K562 (cell line): ENCODE measurements around the gene CEP89. TPM values are rescaled to one million over a fixed set of nuclear protein-coding genes. Genes with fewer than 3 reads are reported as not detected.

ENCODE experiments used
- BRD9 ChIP-seq: fragments of 450-650 bp; IDR thresholded peaks from 2 replicates; pipeline ENCODE4 v1.6.1; 2018; ENCODE audit warnings: low read depth; ENCODE audit not compliant: partially characterized antibody
- CCAR2 ChIP-seq: fragments of 200-400 bp; formaldehyde crosslinking; IDR thresholded peaks from 2 replicates; pipeline ENCODE4 v1.6.1; 2017; ENCODE audit warnings: mild to moderate bottlenecking, low read depth, low read length
- HDAC2 ChIP-seq: fragments of 450-650 bp; IDR thresholded peaks from 2 replicates; pipeline ENCODE4 v1.6.1; 2016; ENCODE audit warnings: mild to moderate bottlenecking
- MYNN ChIP-seq, 2 experiments: sonication (generic); formaldehyde crosslinking in 1 of 2; IDR thresholded peaks; 2 replicates each; pipeline versions ENCODE4 v1.5.0 to v1.6.1; 2016 to 2020; ENCODE audit warnings: antibody characterized with exemption in 1 of 2, missing genetic modification reagents in 1 of 2
- NR4A1 ChIP-seq, 2 experiments: fragments of 250-450 bp in 1 of 2; fragments of 450-650 bp in 1 of 2; sonication (Bioruptor Pico) in 1 of 2; IDR thresholded peaks; 2 replicates each; pipeline versions ENCODE4 v1.4.0 to v1.6.1; 2016 to 2020; ENCODE audit warnings: mild to moderate bottlenecking in 2 of 2, missing compliant biosample characterization in 1 of 2, missing genetic modification characterization in 1 of 2, moderate library complexity in 1 of 2
- PHTF2 ChIP-seq: fragments of 250-450 bp; sonication (Bioruptor Pico); IDR thresholded peaks from 2 replicates; pipeline ENCODE4 v1.5.0; 2021; ENCODE audit warnings: mild to moderate bottlenecking
- RBFOX2 ChIP-seq: fragments of 200-400 bp; formaldehyde crosslinking; IDR thresholded peaks from 2 replicates; pipeline ENCODE4 v1.6.1; 2017; ENCODE audit warnings: low read depth, mild to moderate bottlenecking, low read length, moderate library complexity
- SRSF3 ChIP-seq: fragments of 200-400 bp; formaldehyde crosslinking; IDR thresholded peaks from 2 replicates; pipeline ENCODE4 v1.6.1; 2016; ENCODE audit warnings: mild to moderate bottlenecking, low read length, moderate library complexity; ENCODE audit not compliant: insufficient read depth
- TEAD1 ChIP-seq, 2 experiments: fragments of 450-650 bp in 1 of 2; sonication (generic) in 1 of 2; formaldehyde crosslinking; IDR thresholded peaks; 2 replicates each; pipeline versions ENCODE4 v1.4.0 to v1.8.0; 2020 to 2022; ENCODE audit warnings: mild to moderate bottlenecking in 2 of 2, missing genetic modification reagents in 1 of 2
- ZNF165 ChIP-seq: fragments of 250-450 bp; sonication (Bioruptor Pico); IDR thresholded peaks from 2 replicates; pipeline ENCODE4 v1.4.0; 2020; ENCODE audit warnings: borderline replicate concordance
- ZNF175 ChIP-seq: fragments of 200-800 bp; sonication (Bioruptor generic); IDR thresholded peaks from 2 replicates; pipeline ENCODE4 v1.6.1; 2016; ENCODE audit warnings: low read depth, mild to moderate bottlenecking, missing genetic modification characterization, missing compliant biosample characterization
- ZNF212 ChIP-seq: fragments of 450-650 bp; formaldehyde crosslinking; IDR thresholded peaks from 2 replicates; pipeline ENCODE4 v1.4.0; 2020; ENCODE audit warnings: mild to moderate bottlenecking
- ZNF707 ChIP-seq: fragments of 250-450 bp; sonication (Bioruptor Pico); conservative IDR thresholded peaks from 2 replicates; pipeline ENCODE4 v1.8.0; 2022; ENCODE audit warnings: inconsistent platforms, mild to moderate bottlenecking, moderate library complexity
- polyA plus RNA-seq, 8 experiments: library from polyadenylated mRNA; depleted of rRNA in 4 of 8; stranded (reverse) in 5 of 8; unstranded in 3 of 8; fragments of >200 nt; fragmentation: Nextera tagmentation in 2 of 8; fragmentation: Illumina TruSeq in 1 of 8; extraction: Ambion mirVana in 2 of 8; extraction: Trizol in 1 of 8; gene quantifications; 2 replicates each; pipeline versions ENCODE4 v1.2.1 to v1.2.3, GENCODE V29; 2011 to 2014; ENCODE audit warnings: inconsistent platforms in 1 of 8, missing spikeins in 1 of 8
- total RNA-seq, 7 experiments: library from RNA; depleted of rRNA in 6 of 7; stranded (reverse); fragments of >200 nt in 6 of 7; fragmentation: Illumina TruSeq in 2 of 7; extraction: Trizol in 2 of 7; gene quantifications; 2 replicates each; pipeline versions ENCODE4 v1.2.1 to v1.2.3, GENCODE V29; 2011 to 2021; ENCODE audit warnings: low replicate concordance in 1 of 7
- TF ChIP-seq, protein P1 (sequence below): fragments of 250-450 bp; sonication (Bioruptor Pico); IDR thresholded peaks from 2 replicates; pipeline ENCODE4 v1.8.0; 2022; ENCODE audit warnings: moderate library complexity, mild to moderate bottlenecking, inconsistent platforms
- TF ChIP-seq, protein P2 (sequence below): sonication (generic); formaldehyde crosslinking; IDR thresholded peaks from 2 replicates; pipeline ENCODE4 v1.8.0; 2023; ENCODE audit warnings: missing genetic modification reagents, mild to moderate bottlenecking, borderline replicate concordance
- TF ChIP-seq, protein P3 (sequence below), 2 experiments: fragments of 450-650 bp in 1 of 2; IDR thresholded peaks; 2 replicates each; pipeline ENCODE4 v1.6.1; 2011 to 2017; ENCODE audit warnings: low read depth in 2 of 2, antibody characterized with exemption in 1 of 2, borderline replicate concordance in 1 of 2, low read length in 1 of 2, mild to moderate bottlenecking in 1 of 2, mixed read lengths in 1 of 2; ENCODE audit not compliant: control insufficient read depth in 1 of 2

Gene CEP89
- total and polyA plus RNA-seq, 9 of the 15 experiments (the other 6 are each of a cell fraction or from before 2014, with no cell fraction given) = 5.5 to 15.0 (median 7.2) TPM

DNA sequence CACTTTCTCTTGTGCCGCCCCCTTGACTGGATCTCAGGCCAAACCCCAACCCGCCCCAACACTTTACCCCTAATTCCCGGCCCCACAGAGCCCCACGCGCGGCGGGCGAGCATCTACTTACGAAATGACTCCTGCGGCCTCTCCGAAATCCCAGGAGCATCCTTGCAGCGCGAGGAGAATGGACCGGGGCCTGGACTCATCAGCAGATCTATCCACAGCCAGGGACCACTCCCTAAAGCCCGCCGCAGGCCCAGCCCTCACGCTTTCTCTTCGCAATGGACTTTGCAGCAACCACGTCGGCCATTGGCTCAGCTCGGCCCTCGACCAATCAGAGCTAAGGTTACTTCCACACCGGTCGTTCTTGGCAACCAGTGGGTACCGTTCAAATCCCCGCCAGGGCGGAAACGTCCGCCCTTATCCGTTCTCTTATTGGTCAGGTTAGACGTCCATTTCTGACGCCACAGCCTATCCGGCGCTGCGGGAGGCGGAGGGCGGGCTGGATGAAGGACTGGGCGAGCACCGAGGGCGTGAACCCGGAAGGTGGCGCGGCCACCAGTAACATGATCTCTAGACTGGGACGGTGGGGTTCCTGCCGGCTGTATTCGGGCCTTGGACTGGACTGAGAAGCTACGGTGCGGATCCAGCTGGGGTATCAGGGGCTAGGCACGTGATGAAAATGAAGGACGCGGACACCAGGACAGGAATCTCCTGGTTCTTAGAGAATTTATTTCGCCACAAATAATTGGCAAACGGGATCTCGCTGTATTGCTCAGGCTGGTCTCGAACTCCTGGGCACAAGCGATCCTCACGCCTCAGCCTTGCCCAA, at the start of gene CEP89, which contains the start of gene FAAP24 (continued):
- TF ChIP-seq, protein P1, sequence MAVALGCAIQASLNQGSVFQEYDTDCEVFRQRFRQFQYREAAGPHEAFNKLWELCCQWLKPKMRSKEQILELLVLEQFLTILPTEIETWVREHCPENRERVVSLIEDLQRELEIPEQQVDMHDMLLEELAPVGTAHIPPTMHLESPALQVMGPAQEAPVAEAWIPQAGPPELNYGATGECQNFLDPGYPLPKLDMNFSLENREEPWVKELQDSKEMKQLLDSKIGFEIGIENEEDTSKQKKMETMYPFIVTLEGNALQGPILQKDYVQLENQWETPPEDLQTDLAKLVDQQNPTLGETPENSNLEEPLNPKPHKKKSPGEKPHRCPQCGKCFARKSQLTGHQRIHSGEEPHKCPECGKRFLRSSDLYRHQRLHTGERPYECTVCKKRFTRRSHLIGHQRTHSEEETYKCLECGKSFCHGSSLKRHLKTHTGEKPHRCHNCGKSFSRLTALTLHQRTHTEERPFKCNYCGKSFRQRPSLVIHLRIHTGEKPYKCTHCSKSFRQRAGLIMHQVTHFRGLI (CRISPR knock-in tag) = no peak
- TF ChIP-seq MYNN (IDR thresholded peaks at IDR 0.05) (no peak), MYNN (CRISPR knock-in tag; IDR thresholded peaks at IDR 0.05) (no peak), ZNF212 (CRISPR knock-in tag) (no peak), ZNF707 (CRISPR knock-in tag) (no peak), SRSF3 (no peak), ZNF165 (no peak), PHTF2 (no peak), NR4A1 (CRISPR knock-in tag; IDR thresholded peaks at IDR 0.05) (no peak), NR4A1 (tag; IDR thresholded peaks at IDR 0.05) (no peak), BRD9 (no peak), ZNF175 (CRISPR knock-in tag) (no peak), CCAR2 (no peak), RBFOX2 (peak; percentile 89), HDAC2 (peak; percentile 14; the same call in 1 of the 2 replicates), TEAD1 (CRISPR knock-in tag; IDR thresholded peaks at IDR 0.05) (0 out of 4 replicates have a peak, but pooled peaks of 1 of the 2 experiments have one; percentile 20)
- TF ChIP-seq, protein P2, sequence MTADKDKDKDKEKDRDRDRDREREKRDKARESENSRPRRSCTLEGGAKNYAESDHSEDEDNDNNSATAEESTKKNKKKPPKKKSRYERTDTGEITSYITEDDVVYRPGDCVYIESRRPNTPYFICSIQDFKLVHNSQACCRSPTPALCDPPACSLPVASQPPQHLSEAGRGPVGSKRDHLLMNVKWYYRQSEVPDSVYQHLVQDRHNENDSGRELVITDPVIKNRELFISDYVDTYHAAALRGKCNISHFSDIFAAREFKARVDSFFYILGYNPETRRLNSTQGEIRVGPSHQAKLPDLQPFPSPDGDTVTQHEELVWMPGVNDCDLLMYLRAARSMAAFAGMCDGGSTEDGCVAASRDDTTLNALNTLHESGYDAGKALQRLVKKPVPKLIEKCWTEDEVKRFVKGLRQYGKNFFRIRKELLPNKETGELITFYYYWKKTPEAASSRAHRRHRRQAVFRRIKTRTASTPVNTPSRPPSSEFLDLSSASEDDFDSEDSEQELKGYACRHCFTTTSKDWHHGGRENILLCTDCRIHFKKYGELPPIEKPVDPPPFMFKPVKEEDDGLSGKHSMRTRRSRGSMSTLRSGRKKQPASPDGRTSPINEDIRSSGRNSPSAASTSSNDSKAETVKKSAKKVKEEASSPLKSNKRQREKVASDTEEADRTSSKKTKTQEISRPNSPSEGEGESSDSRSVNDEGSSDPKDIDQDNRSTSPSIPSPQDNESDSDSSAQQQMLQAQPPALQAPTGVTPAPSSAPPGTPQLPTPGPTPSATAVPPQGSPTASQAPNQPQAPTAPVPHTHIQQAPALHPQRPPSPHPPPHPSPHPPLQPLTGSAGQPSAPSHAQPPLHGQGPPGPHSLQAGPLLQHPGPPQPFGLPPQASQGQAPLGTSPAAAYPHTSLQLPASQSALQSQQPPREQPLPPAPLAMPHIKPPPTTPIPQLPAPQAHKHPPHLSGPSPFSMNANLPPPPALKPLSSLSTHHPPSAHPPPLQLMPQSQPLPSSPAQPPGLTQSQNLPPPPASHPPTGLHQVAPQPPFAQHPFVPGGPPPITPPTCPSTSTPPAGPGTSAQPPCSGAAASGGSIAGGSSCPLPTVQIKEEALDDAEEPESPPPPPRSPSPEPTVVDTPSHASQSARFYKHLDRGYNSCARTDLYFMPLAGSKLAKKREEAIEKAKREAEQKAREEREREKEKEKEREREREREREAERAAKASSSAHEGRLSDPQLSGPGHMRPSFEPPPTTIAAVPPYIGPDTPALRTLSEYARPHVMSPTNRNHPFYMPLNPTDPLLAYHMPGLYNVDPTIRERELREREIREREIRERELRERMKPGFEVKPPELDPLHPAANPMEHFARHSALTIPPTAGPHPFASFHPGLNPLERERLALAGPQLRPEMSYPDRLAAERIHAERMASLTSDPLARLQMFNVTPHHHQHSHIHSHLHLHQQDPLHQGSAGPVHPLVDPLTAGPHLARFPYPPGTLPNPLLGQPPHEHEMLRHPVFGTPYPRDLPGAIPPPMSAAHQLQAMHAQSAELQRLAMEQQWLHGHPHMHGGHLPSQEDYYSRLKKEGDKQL = no peak
- TF ChIP-seq, protein P3, sequence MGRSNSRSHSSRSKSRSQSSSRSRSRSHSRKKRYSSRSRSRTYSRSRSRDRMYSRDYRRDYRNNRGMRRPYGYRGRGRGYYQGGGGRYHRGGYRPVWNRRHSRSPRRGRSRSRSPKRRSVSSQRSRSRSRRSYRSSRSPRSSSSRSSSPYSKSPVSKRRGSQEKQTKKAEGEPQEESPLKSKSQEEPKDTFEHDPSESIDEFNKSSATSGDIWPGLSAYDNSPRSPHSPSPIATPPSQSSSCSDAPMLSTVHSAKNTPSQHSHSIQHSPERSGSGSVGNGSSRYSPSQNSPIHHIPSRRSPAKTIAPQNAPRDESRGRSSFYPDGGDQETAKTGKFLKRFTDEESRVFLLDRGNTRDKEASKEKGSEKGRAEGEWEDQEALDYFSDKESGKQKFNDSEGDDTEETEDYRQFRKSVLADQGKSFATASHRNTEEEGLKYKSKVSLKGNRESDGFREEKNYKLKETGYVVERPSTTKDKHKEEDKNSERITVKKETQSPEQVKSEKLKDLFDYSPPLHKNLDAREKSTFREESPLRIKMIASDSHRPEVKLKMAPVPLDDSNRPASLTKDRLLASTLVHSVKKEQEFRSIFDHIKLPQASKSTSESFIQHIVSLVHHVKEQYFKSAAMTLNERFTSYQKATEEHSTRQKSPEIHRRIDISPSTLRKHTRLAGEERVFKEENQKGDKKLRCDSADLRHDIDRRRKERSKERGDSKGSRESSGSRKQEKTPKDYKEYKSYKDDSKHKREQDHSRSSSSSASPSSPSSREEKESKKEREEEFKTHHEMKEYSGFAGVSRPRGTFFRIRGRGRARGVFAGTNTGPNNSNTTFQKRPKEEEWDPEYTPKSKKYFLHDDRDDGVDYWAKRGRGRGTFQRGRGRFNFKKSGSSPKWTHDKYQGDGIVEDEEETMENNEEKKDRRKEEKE (IDR thresholded peaks at IDR 0.05; ENCODE audit: borderline replicate concordance in 1 of 2, control insufficient read depth in 1 of 2, low read depth in 2 of 2, low read length in 1 of 2) = no peak
